ENCODE measurements around the gene ZER1. TPM values are rescaled to one million over a fixed set of nuclear protein-coding genes. Genes with fewer than 3 reads are reported as not detected.

ZER1 gene
- total RNA-seq, 1 experiment from 2014 or later, result 15.2 TPM

DNA sequence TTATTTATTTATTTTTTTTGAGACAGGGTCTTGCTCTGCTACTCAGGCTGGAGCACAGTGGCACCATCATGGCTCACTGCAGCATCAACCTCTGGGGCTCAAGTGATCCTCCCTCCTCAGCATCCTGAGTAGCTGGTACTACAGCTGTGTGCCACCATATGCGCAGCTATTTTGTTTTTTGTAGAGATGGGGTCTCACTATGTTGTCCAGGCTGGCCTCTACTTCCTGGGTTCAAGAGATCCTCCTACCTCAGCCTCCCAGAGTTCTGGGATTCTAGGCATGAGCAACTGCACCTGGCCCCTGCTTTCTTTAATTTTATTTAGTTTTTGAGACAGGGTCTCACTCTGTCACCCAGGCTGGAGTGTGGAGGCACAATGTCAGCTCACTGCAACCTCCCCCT, 28.3 kb downstream of the ZER1 start:
- no peaks in the 10 kb centered on the region for H3K4me1 Mint-ChIP-seq (ENCODE audit: low read depth, unreplicated experiment)
- no TSS peak for BruUV-seq (replicated peaks)

DNA sequence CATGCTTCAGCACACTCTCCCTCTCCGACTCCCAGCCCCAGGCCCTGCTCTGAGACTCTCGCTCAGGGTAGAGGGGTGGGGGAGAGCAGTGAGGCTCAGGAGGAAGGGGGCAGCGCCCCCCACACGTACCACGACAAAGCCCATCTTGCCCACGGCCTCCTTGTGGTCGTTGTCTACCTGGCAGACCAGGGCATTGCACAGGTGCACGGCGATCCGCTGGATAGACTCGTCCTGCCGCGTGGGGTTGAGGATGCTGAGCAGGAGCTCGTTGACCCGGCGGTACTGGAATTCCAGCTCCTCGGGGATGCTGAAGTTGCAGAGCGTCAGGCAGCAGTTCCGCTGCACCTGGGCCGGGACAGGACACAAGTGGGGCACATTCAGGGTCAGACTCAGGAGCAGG, 29.3 kb downstream of the ZER1 start:
- intact Hi-C loops (cut with micrococcal nuclease; ENCODE audit: unreplicated experiment), result no loop called here
- no peak for DNase-seq
- H3K4me1 Mint-ChIP-seq (ENCODE audit: low read depth, unreplicated experiment), result no peaks in the 10 kb centered on the region
- H3K4me3 Mint-ChIP-seq (ENCODE audit: low read depth, unreplicated experiment), result no peak overlapping the region
- H3K36me3 Mint-ChIP-seq (ENCODE audit: insufficient read depth, unreplicated experiment), result peaks cover under 1% of the 10 kb centered on the region
- H3K9me3 Mint-ChIP-seq (ENCODE audit: low read depth, unreplicated experiment), result no peaks in the 10 kb centered on the region
- no peaks in the 10 kb centered on the region for H3K27me3 Mint-ChIP-seq (ENCODE audit: unreplicated experiment)
- TF ChIP-seq, protein P1, sequence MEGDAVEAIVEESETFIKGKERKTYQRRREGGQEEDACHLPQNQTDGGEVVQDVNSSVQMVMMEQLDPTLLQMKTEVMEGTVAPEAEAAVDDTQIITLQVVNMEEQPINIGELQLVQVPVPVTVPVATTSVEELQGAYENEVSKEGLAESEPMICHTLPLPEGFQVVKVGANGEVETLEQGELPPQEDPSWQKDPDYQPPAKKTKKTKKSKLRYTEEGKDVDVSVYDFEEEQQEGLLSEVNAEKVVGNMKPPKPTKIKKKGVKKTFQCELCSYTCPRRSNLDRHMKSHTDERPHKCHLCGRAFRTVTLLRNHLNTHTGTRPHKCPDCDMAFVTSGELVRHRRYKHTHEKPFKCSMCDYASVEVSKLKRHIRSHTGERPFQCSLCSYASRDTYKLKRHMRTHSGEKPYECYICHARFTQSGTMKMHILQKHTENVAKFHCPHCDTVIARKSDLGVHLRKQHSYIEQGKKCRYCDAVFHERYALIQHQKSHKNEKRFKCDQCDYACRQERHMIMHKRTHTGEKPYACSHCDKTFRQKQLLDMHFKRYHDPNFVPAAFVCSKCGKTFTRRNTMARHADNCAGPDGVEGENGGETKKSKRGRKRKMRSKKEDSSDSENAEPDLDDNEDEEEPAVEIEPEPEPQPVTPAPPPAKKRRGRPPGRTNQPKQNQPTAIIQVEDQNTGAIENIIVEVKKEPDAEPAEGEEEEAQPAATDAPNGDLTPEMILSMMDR (IDR thresholded peaks at IDR 0.05; ENCODE audit: unreplicated experiment), result no peak
- CTCF ChIA-PET, result interaction anchor here (0.6 kb wide), 1 partner anchor 74 kb away, joined by 4 read pairs; no protein-coding TSS in a partner anchor
- BruUV-seq (replicated peaks), result no TSS peak
- no peak overlapping the region for H3K27ac Mint-ChIP-seq (ENCODE audit: unreplicated experiment)

More for the DNA sequence above, 28.3 kb downstream of the ZER1 start:
- TF ChIP-seq, protein P1 (IDR thresholded peaks at IDR 0.05; ENCODE audit: unreplicated experiment), result no peak
- no peak for DNase-seq
- Mint-ChIP-seq H3K36me3 (ENCODE audit: insufficient read depth, unreplicated experiment) (no peaks in the 10 kb centered on the region), H3K4me3 (ENCODE audit: low read depth, unreplicated experiment) (no peak overlapping the region), H3K9me3 (ENCODE audit: low read depth, unreplicated experiment) (no peaks in the 10 kb centered on the region), H3K27me3 (ENCODE audit: unreplicated experiment) (no peaks in the 10 kb centered on the region), H3K27ac (ENCODE audit: unreplicated experiment) (no peak overlapping the region)
- intact Hi-C loops (cut with micrococcal nuclease; ENCODE audit: unreplicated experiment), result no loop called here
- CTCF ChIA-PET, result interaction anchor here (0.7 kb wide), 1 partner anchor 578 kb away, joined by 5 read pairs; no protein-coding TSS in a partner anchor

DNA sequence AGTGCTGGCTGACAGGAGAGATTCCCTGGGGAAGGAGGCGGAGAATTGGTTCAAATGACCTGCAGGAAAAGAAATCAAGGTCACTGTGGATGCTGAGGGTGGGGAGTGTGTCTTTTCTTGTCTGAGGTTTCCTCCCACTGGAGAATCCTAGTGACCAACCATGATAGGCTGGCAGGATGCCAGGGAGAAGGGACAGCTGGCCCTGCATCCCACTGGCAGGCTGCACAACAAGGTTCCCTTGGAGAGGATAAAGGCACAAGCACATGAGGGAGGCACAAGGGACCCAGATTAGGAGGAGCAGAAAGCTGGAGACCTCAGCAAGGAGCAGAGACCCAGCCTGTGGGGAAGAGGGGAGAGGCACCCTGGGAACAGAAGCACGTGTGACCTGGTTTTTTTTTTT, 36.4 kb downstream of the ZER1 start:
- CTCF ChIA-PET, result no interaction called here
- intact Hi-C loops (cut with micrococcal nuclease; ENCODE audit: unreplicated experiment), result no loop called here
- no peaks in the 10 kb centered on the region for H3K9me3 Mint-ChIP-seq (ENCODE audit: low read depth, unreplicated experiment)
- BruUV-seq (replicated peaks), result no TSS peak
- no peak overlapping the region for H3K27ac Mint-ChIP-seq (ENCODE audit: unreplicated experiment)
- no peaks in the 10 kb centered on the region for H3K27me3 Mint-ChIP-seq (ENCODE audit: unreplicated experiment)
- H3K4me1 Mint-ChIP-seq (ENCODE audit: low read depth, unreplicated experiment), result no peaks in the 10 kb centered on the region
- TF ChIP-seq, protein P1 (IDR thresholded peaks at IDR 0.05; ENCODE audit: unreplicated experiment), result no peak
- peaks cover 14% of the 10 kb centered on the region for H3K36me3 Mint-ChIP-seq (ENCODE audit: insufficient read depth, unreplicated experiment)
- H3K4me3 Mint-ChIP-seq (ENCODE audit: low read depth, unreplicated experiment), result no peak overlapping the region
- DNase-seq, result no peak

DNA sequence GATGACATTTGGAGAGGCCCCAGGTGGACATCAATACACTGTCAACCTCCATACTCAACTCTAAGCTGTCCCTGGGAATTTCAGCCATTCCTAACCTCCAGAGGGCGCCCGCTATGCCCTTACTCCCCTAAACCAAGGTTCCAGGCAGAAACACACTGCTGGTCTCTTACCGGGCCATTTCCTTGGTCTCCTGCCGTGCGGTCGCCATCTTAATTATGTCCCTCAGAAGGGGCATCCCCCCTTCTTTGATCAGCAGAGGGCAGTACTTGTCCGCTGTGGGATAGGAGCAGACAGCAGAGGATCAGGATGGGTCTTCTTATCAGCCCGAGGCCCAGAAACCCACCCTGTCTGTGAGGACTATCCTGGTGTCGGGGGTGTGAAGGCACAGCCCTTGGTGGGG, 38.5 kb downstream of the ZER1 start:
- CTCF ChIA-PET, result interaction anchor here (0.5 to 1.1 kb wide), 6 partner anchors 8 to 295 kb away, joined by 3 to 6 read pairs (median 4); partner anchors contain the start of genes ENDOG, SH3GLB2 and ZDHHC12
- intact Hi-C loops (cut with micrococcal nuclease; ENCODE audit: unreplicated experiment), result no loop called here
- peaks cover 14% of the 10 kb centered on the region for H3K36me3 Mint-ChIP-seq (ENCODE audit: insufficient read depth, unreplicated experiment)
- no peak overlapping the region for H3K4me3 Mint-ChIP-seq (ENCODE audit: low read depth, unreplicated experiment)
- DNase-seq, result peak; percentile 71
- H3K27me3 Mint-ChIP-seq (ENCODE audit: unreplicated experiment), result no peaks in the 10 kb centered on the region
- peak overlapping the region; percentile 30 for H3K27ac Mint-ChIP-seq (ENCODE audit: unreplicated experiment)
- no TSS peak for BruUV-seq (replicated peaks)
- H3K9me3 Mint-ChIP-seq (ENCODE audit: low read depth, unreplicated experiment), result no peaks in the 10 kb centered on the region
- TF ChIP-seq, protein P1 (IDR thresholded peaks at IDR 0.05; ENCODE audit: unreplicated experiment), result peak; percentile 51
- H3K4me1 Mint-ChIP-seq (ENCODE audit: low read depth, unreplicated experiment), result no peaks in the 10 kb centered on the region

Measured in Calu3 (cell line).